AG20443 (cell line): ENCODE data around the gene RGCC.

Source experiments
- DNase-seq: peaks from one replicate; pipeline ENCODE4 v3.0.0; 2012; ENCODE audit warnings: low spot score, mixed read lengths

The RGCC gene

GRCh38 chr13:41516166-41516565 lies 58.8 kb downstream of the RGCC start:
- no peak for DNase-seq

GRCh38 chr13:41516760-41517159 lies 59.4 kb downstream of the RGCC start:
- DNase-seq, result no peak

DNA sequence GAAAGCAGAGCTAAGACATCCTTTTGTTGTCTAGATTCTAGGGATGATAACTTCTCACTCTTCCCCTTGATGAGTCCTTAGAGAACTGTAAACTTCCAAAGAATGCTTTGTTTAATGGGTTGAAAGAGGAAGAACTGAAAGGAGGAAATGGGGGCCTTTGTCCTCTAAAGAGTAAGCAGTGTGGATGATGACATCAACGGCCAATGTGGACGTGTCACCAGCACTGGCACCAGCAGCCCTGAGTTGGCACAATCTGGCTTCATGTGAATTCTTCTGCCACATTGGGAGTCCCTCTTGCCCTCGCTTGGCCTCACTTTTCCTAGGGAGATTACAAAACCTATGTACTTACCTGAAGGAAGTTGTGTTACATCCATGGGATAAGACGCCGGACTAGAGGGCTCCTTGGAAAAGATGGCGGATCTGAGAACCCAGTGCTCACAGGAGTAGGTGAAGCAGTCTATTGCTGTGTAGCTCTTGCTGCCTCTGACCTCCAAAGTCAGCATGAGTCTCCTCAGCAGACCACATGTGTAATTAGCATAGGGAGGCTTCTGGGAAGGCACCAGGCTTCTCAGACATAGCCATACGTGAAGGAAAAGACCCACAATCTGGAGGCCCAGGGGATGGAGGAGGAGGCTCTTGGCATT lies 62.8 kb downstream of the RGCC start:
- DNase-seq, result no peak
